H1 (cell line): ENCODE results near the gene LIPA.

Experiments used
- CTCF ChIP-seq, 3 experiments: IDR thresholded peaks; 1 replicate in 2 of 3; 2 replicates in 1 of 3; pipeline versions ENCODE4 v1.5.1 to v1.6.1; 2011; ENCODE audit warnings: low read length in 3 of 3, mild to moderate bottlenecking in 3 of 3, inconsistent platforms in 2 of 3, low read depth in 1 of 3, moderate library complexity in 1 of 3; ENCODE audit not compliant: insufficient read depth in 1 of 3; ENCODE audit errors: control extremely low read depth in 1 of 3
- HDAC6 ChIP-seq: IDR thresholded peaks from one replicate; pipeline ENCODE4 v1.7.1; 2012; ENCODE audit warnings: low read depth, mild to moderate bottlenecking, inconsistent platforms, low read length, moderate library complexity
- JUND ChIP-seq: IDR thresholded peaks from 2 replicates; pipeline ENCODE4 v1.6.1; 2011; ENCODE audit warnings: mild to moderate bottlenecking, improper control_type of control experiment, low read length
- KDM5A ChIP-seq: fragments of 200-600 bp; IDR thresholded peaks from 2 replicates; pipeline ENCODE4 v1.7.1; 2012; ENCODE audit warnings: mild to moderate bottlenecking, low read length, inconsistent platforms, mixed read lengths
- RAD21 ChIP-seq, 2 experiments: IDR thresholded peaks in 1 of 2; conservative IDR thresholded peaks in 1 of 2; 2 replicates each; pipeline ENCODE4 v1.6.1; 2011; ENCODE audit warnings: low read depth in 2 of 2, low read length in 2 of 2, improper control_type of control experiment in 1 of 2, inconsistent platforms in 1 of 2, mild to moderate bottlenecking in 1 of 2, moderate library complexity in 1 of 2
- SIN3A ChIP-seq, 2 experiments: IDR thresholded peaks in 1 of 2; conservative IDR thresholded peaks in 1 of 2; 2 replicates each; pipeline ENCODE4 v1.6.1; 2011 to 2012; ENCODE audit warnings: low read length in 2 of 2, improper control_type of control experiment in 1 of 2, low read depth in 1 of 2, mild to moderate bottlenecking in 1 of 2
- TAF1 ChIP-seq: IDR thresholded peaks from 2 replicates; pipeline ENCODE4 v1.6.1; 2011; ENCODE audit warnings: mild to moderate bottlenecking, low read depth, low read length
- TEAD4 ChIP-seq: IDR thresholded peaks from 2 replicates; pipeline ENCODE4 v1.6.1; 2012; ENCODE audit warnings: low read depth, low read length, inconsistent platforms, mixed read lengths

- TF ChIP-seq TAF1 (no peak), HDAC6 (no peak), CTCF (IDR thresholded peaks at IDR 0.05; ENCODE audit: control extremely low read depth in 1 of 3, insufficient read depth in 1 of 3, low read depth in 1 of 3, low read length in 3 of 3) (no peak), RAD21 (IDR thresholded peaks at IDR 0.05 in 1 of 2, conservative IDR thresholded peaks at IDR 0.05 in 1 of 2; ENCODE audit: low read depth in 2 of 2, low read length in 2 of 2) (no peak), KDM5A (no peak), JUND (no peak), TEAD4 (no peak), SIN3A (conservative IDR thresholded peaks at IDR 0.05 in 1 of 2, IDR thresholded peaks at IDR 0.05 in 1 of 2; ENCODE audit: low read depth in 1 of 2, low read length in 2 of 2) (no peak)
Observed at GRCh38 chr10:89297356-89297755, 45.8 kb upstream of the LIPA start.
